Measurements from ENCODE around the gene ASF1A. TPM values are rescaled to one million over a fixed set of nuclear protein-coding genes. Genes with fewer than 3 reads are reported as not detected.

The ASF1A gene
- total and polyA plus RNA-seq, 2 of the 13 experiments (the other 11 are each of a cell fraction or from before 2014, with no cell fraction given): 14.5 to 49.9 TPM

- TF ChIP-seq ZBTB4 (CRISPR knock-in tag; IDR thresholded peaks at IDR 0.05; ENCODE audit: borderline replicate concordance) (no peak), NFE2L1 (CRISPR knock-in tag; IDR thresholded peaks at IDR 0.05; ENCODE audit: borderline replicate concordance) (no peak), ZNF678 (CRISPR knock-in tag; IDR thresholded peaks at IDR 0.05) (no peak), KMT2B (CRISPR knock-in tag; IDR thresholded peaks at IDR 0.05) (peak; percentile 97), ZNF589 (CRISPR knock-in tag; conservative IDR thresholded peaks at IDR 0.05) (no peak; the same call in none of the 2 replicates), ZNF17 (CRISPR knock-in tag; IDR thresholded peaks at IDR 0.05) (no peak), ATF7-NPFF (CRISPR knock-in tag; IDR thresholded peaks at IDR 0.05; ENCODE audit: low read depth) (peak; percentile 72), MIER2 (CRISPR knock-in tag; IDR thresholded peaks at IDR 0.05) (no peak), FOXA3 (CRISPR knock-in tag; IDR thresholded peaks at IDR 0.05) (peak; percentile 59), XRCC5 (optimal IDR thresholded peaks at IDR 0.05; ENCODE audit: low read length) (peak; percentile 83), HMG20A (CRISPR knock-in tag; IDR thresholded peaks at IDR 0.05; ENCODE audit: borderline replicate concordance) (no peak; the same call in 1 of the 2 replicates), PLSCR1 (CRISPR knock-in tag; IDR thresholded peaks at IDR 0.05; ENCODE audit: borderline replicate concordance) (no peak), STAT5B (CRISPR knock-in tag; IDR thresholded peaks at IDR 0.05) (no peak), JUN (CRISPR knock-in tag; IDR thresholded peaks at IDR 0.05) (no peak), ZNF33A (CRISPR knock-in tag; IDR thresholded peaks at IDR 0.05; ENCODE audit: borderline replicate concordance) (peak; percentile 76; the same call in 1 of the 2 replicates), HOMEZ (CRISPR knock-in tag; IDR thresholded peaks at IDR 0.05; ENCODE audit: low read depth) (peak; percentile 97), ZHX2 (IDR thresholded peaks at IDR 0.05; ENCODE audit: low read depth) (peak; percentile 67; the same call in 1 of the 2 replicates), ZHX2 (CRISPR knock-in tag; IDR thresholded peaks at IDR 0.05; ENCODE audit: borderline replicate concordance) (no peak; the same call in 1 of the 2 replicates)
Measured at GRCh38 chr6:118893807-118894424, at the start of gene ASF1A (continued).
